Measurements from ENCODE around the gene MAP3K8. TPM values are rescaled to one million over a fixed set of nuclear protein-coding genes. Genes with fewer than 3 reads are reported as not detected.
"Not testable (repeated sequence)": the region's sequence is repeated elsewhere in the genome, so short reads cannot be mapped to it uniquely, and the experiment has no call there.

Gene MAP3K8
- polyA plus RNA-seq, 1 experiment = 5.3 TPM

DNA sequence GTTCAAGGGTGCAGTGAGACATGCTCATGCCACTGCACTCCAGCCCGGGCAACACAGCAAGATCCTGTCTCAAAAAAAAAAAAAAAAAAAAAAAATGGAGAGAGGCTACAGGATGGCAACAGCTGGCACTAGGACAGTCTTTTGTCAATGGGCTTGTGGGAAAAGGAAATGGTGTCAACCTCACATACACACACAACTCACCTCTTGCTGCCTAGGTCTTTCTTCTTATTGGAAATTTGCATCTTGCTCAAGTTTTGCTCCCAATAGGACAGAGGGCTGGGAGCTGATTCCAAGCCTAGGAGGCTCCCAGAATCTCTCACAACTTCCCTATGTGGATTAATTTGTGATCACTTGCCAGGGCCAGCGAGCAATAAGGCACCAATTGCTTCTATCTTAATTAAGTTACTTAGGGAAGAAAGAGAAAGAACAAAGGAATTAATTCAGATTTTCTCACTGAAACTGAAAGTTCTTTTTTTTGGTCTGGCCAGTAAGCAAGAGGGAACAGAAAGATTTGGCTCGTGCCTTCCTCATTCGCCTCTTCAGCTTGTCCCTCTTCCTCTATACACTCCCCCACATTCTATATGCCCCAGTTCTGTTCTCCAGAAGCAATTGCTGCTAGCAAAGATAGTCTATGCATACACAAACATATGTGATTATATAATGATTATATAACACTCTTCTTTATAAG, 33.8 kb downstream of the MAP3K8 start:
- CTCF ChIA-PET = no interaction called here
- no peak for TF ChIP-seq CTCF (IDR thresholded peaks at IDR 0.05; ENCODE audit: low read depth, low read length)
- DNase-seq (ENCODE audit: low read depth, low spot score) = no peak

DNA sequence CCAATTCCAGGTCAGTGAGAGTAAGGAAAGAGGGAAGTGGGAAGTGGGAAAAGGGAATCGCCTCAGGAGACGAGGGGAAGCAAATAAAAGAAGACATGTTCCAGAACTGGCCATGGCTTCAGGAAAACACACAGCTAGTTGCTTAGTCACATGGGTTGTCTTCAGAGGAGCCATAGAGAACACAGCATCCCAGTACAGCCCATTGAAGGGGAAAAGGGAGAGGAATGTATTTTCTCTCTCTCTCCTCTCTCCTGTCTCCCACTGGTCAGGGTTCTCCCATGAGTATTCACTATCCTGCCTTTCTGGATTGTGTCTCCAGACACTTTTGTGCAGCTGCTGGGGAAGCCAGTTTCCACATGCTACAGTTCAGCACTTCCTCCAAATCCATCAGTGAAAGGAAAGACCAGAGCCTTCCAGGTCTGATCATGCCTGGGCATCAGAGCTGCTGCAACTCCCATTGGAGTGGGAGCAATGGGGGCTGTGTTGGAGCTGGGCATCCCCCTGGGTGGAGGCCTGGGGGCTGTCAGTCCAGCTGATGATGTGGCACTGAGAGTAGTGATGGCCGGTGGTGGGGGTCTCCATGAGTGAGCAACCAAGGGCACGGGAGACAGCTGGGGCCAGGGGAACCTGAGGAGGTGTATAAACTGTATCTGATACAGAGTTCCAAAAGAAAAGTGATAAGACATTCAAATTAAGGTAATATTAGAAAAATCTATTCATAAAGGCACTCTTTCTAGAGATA, 38.6 kb downstream of the MAP3K8 start:
- no peak for TF ChIP-seq CTCF (IDR thresholded peaks at IDR 0.05; ENCODE audit: low read depth, low read length)
- Histone ChIP-seq H3K9me3 (ENCODE audit: control insufficient read depth, insufficient read depth, low read length) (peaks cover 4% of the 10 kb centered on the region; the same call in 1 of the 2 replicates), H3K4me3 (ENCODE audit: low read depth, low read length) (no peak overlapping the region), H3K27ac (ENCODE audit: low read depth, low read length) (no peak overlapping the region), H3K27me3 (ENCODE audit: control insufficient read depth, insufficient read depth, low read length) (peaks cover 8% of the 10 kb centered on the region)
- DNase-seq (ENCODE audit: low read depth, low spot score) = no peak
- POLR2A ChIA-PET = interaction anchor here (0.7 kb wide), 1 partner anchor 416 kb away, joined by 3 read pairs; no protein-coding TSS in a partner anchor
- CTCF ChIA-PET = interaction anchor here (1.1 kb wide), 1 partner anchor 118 kb away, joined by 4 read pairs; no protein-coding TSS in a partner anchor

More for the DNA sequence above, 33.8 kb downstream of the MAP3K8 start:
- Histone ChIP-seq H3K27ac (ENCODE audit: low read depth, low read length) (no peak overlapping the region), H3K4me3 (ENCODE audit: low read depth, low read length) (no peak overlapping the region), H3K9me3 (ENCODE audit: control insufficient read depth, insufficient read depth, low read length) (no peaks in the 10 kb centered on the region), H3K27me3 (ENCODE audit: control insufficient read depth, insufficient read depth, low read length) (peaks cover 5% of the 10 kb centered on the region)
- POLR2A ChIA-PET = no interaction called here

DNA sequence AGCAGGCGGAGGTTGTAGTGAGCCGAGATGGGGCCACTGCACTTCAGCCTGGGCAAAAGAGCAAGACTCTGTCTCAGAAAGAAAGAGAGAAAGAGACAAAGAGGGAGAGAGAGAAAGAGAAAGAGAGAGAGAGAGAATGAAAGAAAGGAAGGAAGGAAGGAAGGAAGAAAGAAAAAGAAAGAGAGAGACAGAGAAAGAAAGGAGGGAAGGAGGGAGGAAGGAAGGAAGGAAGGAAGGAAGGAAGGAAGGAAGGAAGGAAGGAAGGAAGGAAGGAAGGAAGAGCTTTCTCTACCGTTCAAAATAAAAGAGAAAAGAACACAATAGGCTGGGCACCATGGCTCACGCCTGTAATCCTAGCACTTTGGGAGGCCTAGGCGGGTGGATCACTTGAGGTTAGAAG, 41.5 kb downstream of the MAP3K8 start:
- CTCF ChIA-PET; H3K27ac ChIP-seq (ENCODE audit: low read depth, low read length); H3K4me3 ChIP-seq (ENCODE audit: low read depth, low read length); DNase-seq (ENCODE audit: low read depth, low spot score); H3K9me3 ChIP-seq (ENCODE audit: control insufficient read depth, insufficient read depth, low read length); H3K27me3 ChIP-seq (ENCODE audit: control insufficient read depth, insufficient read depth, low read length); POLR2A ChIA-PET: not testable (repeated sequence)

GRCh38 chr10:30476511-30477155, 42.6 kb downstream of the MAP3K8 start:
- CTCF ChIA-PET = no interaction called here
- H3K9me3 ChIP-seq (ENCODE audit: control insufficient read depth, insufficient read depth, low read length) = peaks cover 4% of the 10 kb centered on the region; the same call in 1 of the 2 replicates
- no peak for DNase-seq (ENCODE audit: low read depth, low spot score)
- no peak overlapping the region for H3K27ac ChIP-seq (ENCODE audit: low read depth, low read length)
- peaks cover 5% of the 10 kb centered on the region for H3K27me3 ChIP-seq (ENCODE audit: control insufficient read depth, insufficient read depth, low read length)
- POLR2A ChIA-PET = no interaction called here
- H3K4me3 ChIP-seq (ENCODE audit: low read depth, low read length) = no peak overlapping the region
- no peak for TF ChIP-seq CTCF (IDR thresholded peaks at IDR 0.05; ENCODE audit: low read depth, low read length)

DNA sequence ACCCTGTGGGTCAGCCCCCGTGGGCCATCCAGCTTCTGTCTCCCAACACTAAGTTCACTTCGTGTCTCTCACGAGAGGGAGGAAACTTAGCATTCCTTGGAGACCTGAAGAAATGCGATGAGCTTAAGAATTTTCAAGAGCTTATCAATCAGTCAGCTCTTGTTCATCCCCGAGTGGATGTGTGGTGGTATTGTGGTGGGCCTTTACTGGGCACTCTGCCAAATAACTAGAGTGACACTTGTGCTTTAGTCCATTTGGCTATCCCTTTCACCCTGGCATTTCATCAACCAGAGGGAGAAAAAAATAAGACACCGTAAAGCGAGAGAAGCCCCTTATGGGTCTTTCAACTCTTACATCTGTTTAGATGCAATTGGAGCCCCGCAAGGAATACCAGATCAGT, 45.5 kb downstream of the MAP3K8 start:
- H3K27ac ChIP-seq (ENCODE audit: low read depth, low read length); H3K4me3 ChIP-seq (ENCODE audit: low read depth, low read length); POLR2A ChIA-PET; H3K27me3 ChIP-seq (ENCODE audit: control insufficient read depth, insufficient read depth, low read length); CTCF ChIA-PET; DNase-seq (ENCODE audit: low read depth, low spot score); H3K9me3 ChIP-seq (ENCODE audit: control insufficient read depth, insufficient read depth, low read length): not testable (repeated sequence)

DNA sequence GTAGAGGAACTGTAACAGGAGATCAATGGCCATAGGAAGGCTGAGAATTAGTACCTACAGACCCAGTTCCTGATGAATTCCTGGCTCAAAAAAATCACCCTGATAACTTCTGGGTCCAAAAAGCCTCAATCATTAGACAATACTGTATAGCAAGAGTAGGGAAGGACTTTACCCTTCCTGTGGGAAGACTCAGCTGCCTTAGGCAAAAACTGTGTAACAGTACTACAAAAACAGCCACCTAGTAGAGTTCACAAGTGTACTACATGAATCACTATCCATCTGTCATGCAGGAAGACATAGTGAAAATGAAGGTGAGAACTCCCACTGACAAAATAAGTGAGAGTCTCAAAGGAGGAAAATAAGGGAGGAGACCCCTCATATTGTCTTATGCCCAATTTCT, 47.6 kb downstream of the MAP3K8 start:
- ChIA-PET CTCF (no interaction called here), POLR2A (no interaction called here)
- H3K27me3 ChIP-seq (ENCODE audit: control insufficient read depth, insufficient read depth, low read length) = no peaks in the 10 kb centered on the region
- H3K27ac ChIP-seq (ENCODE audit: low read depth, low read length) = no peak overlapping the region
- no peak for TF ChIP-seq CTCF (IDR thresholded peaks at IDR 0.05; ENCODE audit: low read depth, low read length)
- DNase-seq (ENCODE audit: low read depth, low spot score) = no peak
- H3K9me3 ChIP-seq (ENCODE audit: control insufficient read depth, insufficient read depth, low read length) = peaks cover 6% of the 10 kb centered on the region
- H3K4me3 ChIP-seq (ENCODE audit: low read depth, low read length) = no peak overlapping the region

Data from AG04450 (cell line).